Activated CD4-positive, alpha-beta T cell treated with anti-CD3 and anti-CD28 coated beads for 1 hour (primary cell): ENCODE results near the gene PACC1.
"Not testable (repeated sequence)": the region's sequence is repeated elsewhere in the genome, so short reads cannot be mapped to it uniquely, and the experiment has no call there.

Experiments used
- DNase-seq: peaks from one replicate; pipeline ENCODE4 v3.0.0-alpha.2; 2020

The PACC1 gene

GRCh38 chr1:212323066-212323465 is 91.6 kb downstream of the PACC1 start:
- DNase-seq, result no peak

- not testable (repeated sequence) for DNase-seq
Observed at GRCh38 chr1:212321031-212321430, 93.7 kb downstream of the PACC1 start.

- no peak for DNase-seq
Observed at GRCh38 chr1:212317916-212318315, 96.8 kb downstream of the PACC1 start.

GRCh38 chr1:212315907-212316306 is 98.8 kb downstream of the PACC1 start:
- DNase-seq, result no peak

- no peak for DNase-seq
Observed at GRCh38 chr1:212315184-212315583, 99.5 kb downstream of the PACC1 start.
